Endodermal cell (in vitro differentiated cells): ENCODE results near the gene MASP1. TPM values are rescaled to one million over a fixed set of nuclear protein-coding genes. Genes with fewer than 3 reads are reported as not detected.

Source experiments
- DNase-seq: peaks from one replicate; pipeline ENCODE4 v3.0.0-alpha.2; 2017
- H3K27ac ChIP-seq: 2 replicates; pipeline ENCODE4 v1.5.1; 2013; ENCODE audit warnings: mild to moderate bottlenecking, low read depth, low read length, moderate library complexity
- H3K27me3 ChIP-seq: 2 replicates; pipeline ENCODE4 v1.6.1; 2013; ENCODE audit warnings: mild to moderate bottlenecking, low read length, moderate library complexity; ENCODE audit not compliant: insufficient read depth, control insufficient read depth, poor library complexity, severe bottlenecking
- H3K36me3 ChIP-seq: 2 replicates; pipeline ENCODE4 v1.7.0; 2013; ENCODE audit warnings: mild to moderate bottlenecking, low read length, moderate library complexity; ENCODE audit not compliant: control insufficient read depth, insufficient read depth
- H3K4me1 ChIP-seq: one replicate; pipeline ENCODE4 v1.7.0; 2013; ENCODE audit warnings: low read length; ENCODE audit not compliant: control insufficient read depth, insufficient read depth
- H3K4me3 ChIP-seq: 2 replicates; pipeline ENCODE4 v1.5.1; 2013; ENCODE audit warnings: mild to moderate bottlenecking, low read length, moderate library complexity
- H3K9ac ChIP-seq: 2 replicates; pipeline ENCODE4 v1.6.1; 2013; ENCODE audit warnings: mild to moderate bottlenecking, low read length, moderate library complexity; ENCODE audit not compliant: poor library complexity, severe bottlenecking; ENCODE audit errors: extremely low read depth
- H3K9me3 ChIP-seq: 2 replicates; pipeline ENCODE4 v1.6.1; 2013; ENCODE audit warnings: mild to moderate bottlenecking, low read length, moderate library complexity; ENCODE audit not compliant: control insufficient read depth
- H3K27ac Mint-ChIP-seq: 2 replicates; pipeline ENCODE4 v1.8.0; 2020; ENCODE audit warnings: mixed read lengths
- H3K27me3 Mint-ChIP-seq: 2 replicates; pipeline ENCODE4 v1.8.0; 2021; ENCODE audit warnings: mild to moderate bottlenecking, mixed read lengths; ENCODE audit not compliant: insufficient read depth
- H3K36me3 Mint-ChIP-seq: 2 replicates; pipeline ENCODE4 v1.8.0; 2020; ENCODE audit warnings: low read depth, mixed read lengths
- H3K4me1 Mint-ChIP-seq: 2 replicates; pipeline ENCODE4 v1.8.0; 2020; ENCODE audit warnings: mixed read lengths
- H3K4me3 Mint-ChIP-seq: 2 replicates; pipeline ENCODE4 v1.8.0; 2020; ENCODE audit warnings: mild to moderate bottlenecking, moderate library complexity, mixed read lengths
- H3K9me3 Mint-ChIP-seq: 2 replicates; pipeline ENCODE4 v1.8.0; 2020; ENCODE audit warnings: mild to moderate bottlenecking, mixed read lengths
- WGBS, 2 experiments: methylation state at CpG; one replicate each; pipeline versions ENCODE4 v1.1.5 to v1.1.7; 2013; ENCODE audit warnings: missing lambda C conversion rate in 2 of 2, mixed read lengths in 1 of 2; ENCODE audit not compliant: insufficient coverage in 1 of 2, insufficient read length in 1 of 2; 5-methylcytosine and 5-hydroxymethylcytosine counted together
- total RNA-seq, 2 donors: library from RNA; stranded (reverse); fragmentation: NEBNext Ultra II Directional in 1 of 2; extraction: Animal tissue kit (Norgen Biotek cat#: 25700) in 1 of 2; gene quantifications; 2 replicates in 1 of 2; 3 replicates in 1 of 2; pipeline ENCODE4 v1.2.1, GENCODE V29; 2021
- TF ChIP-seq, protein P1 (sequence below): fragments of 200-600 bp; sonication (generic); conservative IDR thresholded peaks from 2 replicates; pipeline ENCODE4 v1.5.0; 2021; ENCODE audit warnings: antibody characterized with exemption, mild to moderate bottlenecking

Gene MASP1
- total RNA-seq, 2 donors from 2014 or later: 0.09 to 0.57 TPM

DNA sequence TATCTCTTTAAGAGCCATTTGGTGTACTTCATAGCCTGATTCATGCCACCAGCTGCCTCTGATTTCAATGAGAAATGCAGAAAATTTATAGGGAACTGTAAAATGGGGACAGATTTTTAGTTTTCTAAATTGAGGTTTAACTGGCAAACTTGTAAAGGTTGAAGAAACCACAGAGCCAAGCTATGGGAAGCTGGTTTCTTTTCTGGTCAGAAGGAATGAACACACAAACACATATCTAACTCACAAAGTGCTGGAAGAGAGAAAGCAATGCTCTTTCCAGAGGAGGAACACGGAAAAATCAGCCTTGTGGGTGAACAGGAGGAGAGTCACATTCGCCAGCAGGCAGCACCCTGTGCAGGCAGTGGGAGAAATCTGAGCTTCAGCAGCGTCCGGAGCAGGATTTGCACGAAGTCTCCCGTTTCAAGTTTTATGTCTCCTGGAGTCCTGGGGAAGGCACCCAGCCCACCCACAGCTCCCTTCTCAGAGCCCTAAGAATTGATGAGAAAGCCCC, 481 bp downstream of the MASP1 start:
- Mint-ChIP-seq H3K27ac (no peak overlapping the region), H3K4me1 (peaks cover 17% of the 10 kb centered on the region), H3K4me3 (peak overlapping the region; percentile 60), H3K27me3 (peaks cover 26% of the 10 kb centered on the region), H3K36me3 (no peaks in the 10 kb centered on the region), H3K9me3 (no peaks in the 10 kb centered on the region)
- peak overlapping the region; percentile 19 for H3K9ac ChIP-seq
- DNase-seq: no peak
- H3K36me3 ChIP-seq: no peaks in the 10 kb centered on the region
- H3K4me1 ChIP-seq: no peaks in the 10 kb centered on the region
- TF ChIP-seq, protein P1, sequence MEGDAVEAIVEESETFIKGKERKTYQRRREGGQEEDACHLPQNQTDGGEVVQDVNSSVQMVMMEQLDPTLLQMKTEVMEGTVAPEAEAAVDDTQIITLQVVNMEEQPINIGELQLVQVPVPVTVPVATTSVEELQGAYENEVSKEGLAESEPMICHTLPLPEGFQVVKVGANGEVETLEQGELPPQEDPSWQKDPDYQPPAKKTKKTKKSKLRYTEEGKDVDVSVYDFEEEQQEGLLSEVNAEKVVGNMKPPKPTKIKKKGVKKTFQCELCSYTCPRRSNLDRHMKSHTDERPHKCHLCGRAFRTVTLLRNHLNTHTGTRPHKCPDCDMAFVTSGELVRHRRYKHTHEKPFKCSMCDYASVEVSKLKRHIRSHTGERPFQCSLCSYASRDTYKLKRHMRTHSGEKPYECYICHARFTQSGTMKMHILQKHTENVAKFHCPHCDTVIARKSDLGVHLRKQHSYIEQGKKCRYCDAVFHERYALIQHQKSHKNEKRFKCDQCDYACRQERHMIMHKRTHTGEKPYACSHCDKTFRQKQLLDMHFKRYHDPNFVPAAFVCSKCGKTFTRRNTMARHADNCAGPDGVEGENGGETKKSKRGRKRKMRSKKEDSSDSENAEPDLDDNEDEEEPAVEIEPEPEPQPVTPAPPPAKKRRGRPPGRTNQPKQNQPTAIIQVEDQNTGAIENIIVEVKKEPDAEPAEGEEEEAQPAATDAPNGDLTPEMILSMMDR: no peak
- H3K4me3 ChIP-seq: peak overlapping the region; percentile 75
- H3K9me3 ChIP-seq: no peaks in the 10 kb centered on the region
- H3K27ac ChIP-seq: peak overlapping the region; percentile 18
- H3K27me3 ChIP-seq: peaks cover 18% of the 10 kb centered on the region
- WGBS, 2 experiments: 8 to 12% methylated on average over 6 of the region's 6 CpGs

DNA sequence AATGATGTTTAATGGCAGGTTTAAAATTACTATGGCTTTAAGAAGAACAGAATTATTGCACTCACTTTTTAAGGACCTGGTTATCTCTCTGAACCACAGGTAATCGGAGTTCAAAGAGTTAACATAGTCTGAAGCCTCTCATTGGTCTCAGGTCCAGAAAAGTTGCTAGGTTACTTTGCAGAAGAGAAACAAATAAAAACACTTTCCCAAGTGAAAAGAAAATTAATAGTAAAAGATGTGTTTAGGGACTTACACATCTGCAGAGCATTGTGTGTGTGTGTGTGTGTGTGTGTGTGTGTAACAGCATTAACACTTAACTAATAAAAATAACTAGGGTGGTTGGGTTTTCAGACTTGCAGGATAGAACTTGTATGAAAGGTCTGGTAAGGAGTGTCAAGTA, 1.0 kb downstream of the MASP1 start:
- TF ChIP-seq, protein P1: no peak
- H3K27ac ChIP-seq: no peak overlapping the region
- no peak overlapping the region for H3K9ac ChIP-seq
- Mint-ChIP-seq H3K4me1 (peaks cover 17% of the 10 kb centered on the region), H3K36me3 (no peaks in the 10 kb centered on the region), H3K27me3 (peaks cover 26% of the 10 kb centered on the region), H3K9me3 (no peaks in the 10 kb centered on the region), H3K27ac (no peak overlapping the region), H3K4me3 (no peak overlapping the region)
- H3K27me3 ChIP-seq: peaks cover 18% of the 10 kb centered on the region
- 86 to 100% methylated on average over 1 of the region's 1 CpG for WGBS, 2 experiments
- no peaks in the 10 kb centered on the region for H3K36me3 ChIP-seq
- no peaks in the 10 kb centered on the region for H3K9me3 ChIP-seq
- H3K4me3 ChIP-seq: no peak overlapping the region
- H3K4me1 ChIP-seq: no peaks in the 10 kb centered on the region
- no peak for DNase-seq

DNA sequence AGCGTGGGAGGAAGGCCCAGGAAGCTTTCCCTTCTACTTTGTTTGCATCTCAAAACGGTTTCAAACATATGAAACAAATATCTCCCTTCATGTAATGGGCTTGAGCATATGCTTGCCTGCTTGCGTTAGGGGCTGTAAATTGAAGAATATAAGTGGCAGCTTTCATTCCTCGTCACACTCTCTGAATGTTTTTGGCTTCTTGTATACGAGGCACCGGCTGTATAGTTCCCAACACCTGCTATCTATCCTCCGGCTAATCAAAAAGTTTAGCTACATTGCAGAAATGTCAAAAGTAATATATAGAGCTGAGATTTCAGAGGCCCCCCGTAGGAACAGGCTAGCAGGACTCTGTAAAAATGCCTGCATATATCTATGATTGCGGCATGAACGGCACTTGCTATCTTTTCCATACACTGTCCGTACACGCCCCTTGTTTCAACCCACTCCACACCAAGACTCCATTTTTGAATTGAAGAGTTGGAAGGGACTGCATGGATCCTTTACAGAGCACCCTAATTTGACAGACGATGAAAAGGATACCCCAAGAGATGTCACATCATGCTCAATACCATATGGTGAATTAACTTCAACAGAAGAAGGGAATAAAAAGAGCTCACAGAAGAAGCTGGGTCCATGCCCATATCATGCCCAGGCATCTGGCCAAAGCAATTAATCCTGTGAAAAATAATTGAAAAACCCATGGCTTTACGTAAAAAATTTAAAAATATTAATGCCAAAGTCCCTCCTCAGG, 2.5 kb downstream of the MASP1 start:
- Histone ChIP-seq H3K4me3 (no peak overlapping the region), H3K27ac (no peak overlapping the region), H3K9me3 (no peaks in the 10 kb centered on the region), H3K9ac (no peak overlapping the region), H3K36me3 (no peaks in the 10 kb centered on the region), H3K4me1 (no peaks in the 10 kb centered on the region), H3K27me3 (peaks cover 18% of the 10 kb centered on the region)
- DNase-seq: peak; percentile 20
- no peaks in the 10 kb centered on the region for H3K36me3 Mint-ChIP-seq
- 85 to 90% methylated on average over 8 to 14 of the region's 14 CpGs for WGBS, 2 experiments
- H3K4me1 Mint-ChIP-seq: peaks cover 17% of the 10 kb centered on the region
- no peak overlapping the region for H3K27ac Mint-ChIP-seq
- H3K4me3 Mint-ChIP-seq: no peak overlapping the region
- TF ChIP-seq, protein P1: no peak
- H3K9me3 Mint-ChIP-seq: no peaks in the 10 kb centered on the region
- peaks cover 26% of the 10 kb centered on the region for H3K27me3 Mint-ChIP-seq
